C4-2B (cell line): Measurements from ENCODE around the gene TM7SF2.

Source experiments
- CTCF ChIP-seq: fragments of 450-650 bp; conservative IDR thresholded peaks from 2 replicates; pipeline ENCODE4 v1.5.1; 2017; ENCODE audit warnings: mild to moderate bottlenecking
- ZFX ChIP-seq: fragments of 450-650 bp; IDR thresholded peaks from 2 replicates; pipeline ENCODE4 v1.6.1; 2017

- TF ChIP-seq CTCF (no peak), ZFX (no peak)
Observed at GRCh38 chr11:65126624-65127274, 15.1 kb downstream of the TM7SF2 start.
